HL-60 (cell line): ENCODE measurements around the gene SORCS2.

Source experiments
- GABPA ChIP-seq: IDR thresholded peaks from 2 replicates; pipeline ENCODE4 v1.6.1; 2012; ENCODE audit warnings: low read depth
- POLR2AphosphoS5 ChIP-seq: IDR thresholded peaks from 2 replicates; pipeline ENCODE4 v1.6.1; 2012; ENCODE audit warnings: low read depth
- REST ChIP-seq: IDR thresholded peaks from 2 replicates; pipeline ENCODE4 v1.6.1; 2012; ENCODE audit warnings: low read depth; ENCODE audit not compliant: insufficient replicate concordance
- SPI1 ChIP-seq: IDR thresholded peaks from 2 replicates; pipeline ENCODE4 v1.6.1; 2012; ENCODE audit warnings: low read depth, mild to moderate bottlenecking, borderline replicate concordance
- TF ChIP-seq, protein P1 (sequence below): IDR thresholded peaks from one replicate; pipeline ENCODE4 v1.5.1; 2011; ENCODE audit warnings: low read length, control low read depth, inconsistent platforms; ENCODE audit not compliant: insufficient read depth

DNA sequence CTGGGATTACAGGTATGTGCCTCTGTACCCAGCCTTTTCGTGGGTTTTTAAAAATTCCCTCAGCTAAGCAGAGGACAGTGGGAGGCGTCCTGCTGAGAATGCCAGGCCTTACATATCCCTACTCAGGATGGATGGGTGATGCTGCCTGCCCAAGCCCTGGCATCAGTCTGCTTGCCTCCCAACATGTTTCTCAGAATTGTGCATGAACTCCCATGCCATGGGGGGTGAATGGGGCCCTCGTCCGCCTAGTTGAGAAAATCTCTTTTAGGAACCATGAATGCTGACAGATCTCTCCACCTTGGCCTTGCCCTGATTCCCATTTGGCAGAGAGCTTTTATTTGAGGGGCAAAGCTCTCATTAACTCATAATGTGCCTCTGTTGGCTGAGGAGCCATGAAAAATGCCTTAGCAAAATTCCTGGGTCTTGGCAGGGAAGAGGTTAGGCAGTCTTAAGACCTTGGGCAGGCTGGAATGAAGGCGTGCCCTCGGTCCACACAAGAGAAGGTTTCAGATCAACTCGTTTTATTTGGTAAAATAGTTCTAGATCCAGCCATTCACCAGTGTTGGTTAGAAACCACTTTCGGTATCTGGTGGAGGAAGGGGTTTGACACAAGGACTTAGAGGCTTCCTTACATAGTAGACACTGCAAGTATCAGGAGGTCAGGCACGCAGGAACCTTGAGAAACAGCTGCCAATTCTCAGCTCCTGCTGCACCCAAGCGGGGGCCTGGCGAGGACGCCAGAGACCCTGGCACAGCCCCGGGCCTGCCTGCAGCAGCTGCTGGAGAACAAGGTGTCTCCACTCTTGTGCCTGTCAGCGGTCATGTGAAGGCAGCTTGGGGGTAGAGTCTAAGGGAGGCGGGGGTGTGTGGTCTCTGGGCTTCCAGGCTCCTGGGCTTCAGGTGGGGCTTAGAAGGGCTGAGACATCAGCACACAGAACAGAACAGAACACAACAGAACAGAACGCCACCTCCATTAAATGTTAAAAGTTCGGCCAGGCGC lies 435.2 kb downstream of the SORCS2 start:
- no peak for TF ChIP-seq POLR2AphosphoS5
- TF ChIP-seq, protein P1, sequence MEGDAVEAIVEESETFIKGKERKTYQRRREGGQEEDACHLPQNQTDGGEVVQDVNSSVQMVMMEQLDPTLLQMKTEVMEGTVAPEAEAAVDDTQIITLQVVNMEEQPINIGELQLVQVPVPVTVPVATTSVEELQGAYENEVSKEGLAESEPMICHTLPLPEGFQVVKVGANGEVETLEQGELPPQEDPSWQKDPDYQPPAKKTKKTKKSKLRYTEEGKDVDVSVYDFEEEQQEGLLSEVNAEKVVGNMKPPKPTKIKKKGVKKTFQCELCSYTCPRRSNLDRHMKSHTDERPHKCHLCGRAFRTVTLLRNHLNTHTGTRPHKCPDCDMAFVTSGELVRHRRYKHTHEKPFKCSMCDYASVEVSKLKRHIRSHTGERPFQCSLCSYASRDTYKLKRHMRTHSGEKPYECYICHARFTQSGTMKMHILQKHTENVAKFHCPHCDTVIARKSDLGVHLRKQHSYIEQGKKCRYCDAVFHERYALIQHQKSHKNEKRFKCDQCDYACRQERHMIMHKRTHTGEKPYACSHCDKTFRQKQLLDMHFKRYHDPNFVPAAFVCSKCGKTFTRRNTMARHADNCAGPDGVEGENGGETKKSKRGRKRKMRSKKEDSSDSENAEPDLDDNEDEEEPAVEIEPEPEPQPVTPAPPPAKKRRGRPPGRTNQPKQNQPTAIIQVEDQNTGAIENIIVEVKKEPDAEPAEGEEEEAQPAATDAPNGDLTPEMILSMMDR = no peak
- TF ChIP-seq REST = no peak
- no peak for TF ChIP-seq GABPA
- no peak for TF ChIP-seq SPI1
